DMS79 treated with DMSO at 0.1 percent for 48 hours (cell line): ENCODE data around the gene CFAP74.

Experiments used
- DNase-seq: peaks from one replicate; lab custom pipeline; 2025; lab: John Stamatoyannopoulos, UW

The CFAP74 gene

GRCh38 chr1:1872329-1872994 lies 131.1 kb downstream of the CFAP74 start:
- DNase-seq: no peak
